A673 (cell line): ENCODE measurements around the gene CD164. TPM values are rescaled to one million over a fixed set of nuclear protein-coding genes. Genes with fewer than 3 reads are reported as not detected.

Source experiments
- BruUV-seq: library from RNA; stranded (reverse); fragments of 400-500 nt; replicated peaks from 2 replicates; lab custom pipeline; 2021; lab: Mats Ljungman, UMichigan
- CTCF ChIA-PET: fragments of 300-600 bp; sonication (Branson Sonifier 250); formaldehyde crosslinking; loops from one replicate; lab custom pipeline; 2022; ENCODE audit warnings: antibody characterized with exemption; lab: Charles Lee
- POLR2A ChIA-PET: fragments of 300-600 bp; sonication (Branson Sonifier 250); formaldehyde crosslinking; loops from one replicate; lab custom pipeline; 2022; ENCODE audit warnings: antibody characterized with exemption; ENCODE audit not compliant: low non-redundant PET; lab: Charles Lee
- DNase-seq: peaks from one replicate; pipeline ENCODE4 v3.0.0-alpha.2; 2015; ENCODE audit warnings: low spot score
- H3K27ac ChIP-seq: fragments of 200-600 bp; sonication (generic); 2 replicates; pipeline ENCODE4 v1.5.1; 2016; ENCODE audit warnings: mixed run types, low read depth, mild to moderate bottlenecking, mixed read lengths, antibody characterized with exemption, low read length; ENCODE audit not compliant: poor library complexity, severe bottlenecking
- H3K27me3 ChIP-seq: fragments of 200-600 bp; sonication (generic); replicated peaks from 2 replicates; pipeline ENCODE4 v1.6.1; 2017; ENCODE audit warnings: mixed run types, low read depth, mild to moderate bottlenecking, mixed read lengths, antibody characterized with exemption, low read length; ENCODE audit not compliant: insufficient read depth, poor library complexity
- H3K36me3 ChIP-seq: fragments of 200-600 bp; sonication (generic); 2 replicates; pipeline ENCODE4 v1.6.1; 2016; ENCODE audit warnings: mixed run types, mild to moderate bottlenecking, mixed read lengths, antibody characterized with exemption, low read length; ENCODE audit not compliant: insufficient read depth, poor library complexity, severe bottlenecking
- H3K4me1 ChIP-seq: fragments of 200-600 bp; sonication (generic); 2 replicates; pipeline ENCODE4 v1.6.1; 2017; ENCODE audit warnings: mixed run types, mild to moderate bottlenecking, mixed read lengths, antibody characterized with exemption, low read length; ENCODE audit not compliant: insufficient read depth, poor library complexity, severe bottlenecking
- H3K4me3 ChIP-seq: fragments of 200-600 bp; sonication (generic); 2 replicates; pipeline ENCODE4 v1.5.1; 2016; ENCODE audit warnings: low read depth, mixed run types, mild to moderate bottlenecking, mixed read lengths, low read length; ENCODE audit not compliant: poor library complexity, severe bottlenecking
- H3K9me3 ChIP-seq: fragments of 200-600 bp; sonication (generic); 2 replicates; pipeline ENCODE4 v1.6.1; 2016; ENCODE audit warnings: mixed run types, low read depth, mild to moderate bottlenecking, mixed read lengths, antibody characterized with exemption, low read length; ENCODE audit not compliant: poor library complexity, severe bottlenecking
- EZH2 ChIP-seq: fragments of 200-600 bp; sonication (generic); IDR thresholded peaks from 2 replicates; pipeline ENCODE4 v1.6.1; 2017; ENCODE audit warnings: borderline replicate concordance, low read depth, mild to moderate bottlenecking, mixed read lengths, antibody characterized with exemption, low read length; ENCODE audit not compliant: poor library complexity, severe bottlenecking
- intact Hi-C: fragments of 100-400 bp; cut with micrococcal nuclease; formaldehyde crosslinking; loops from one replicate; pipeline ENCODE4 v1.10.0; 2022; ENCODE audit not compliant: unreplicated experiment
- total RNA-seq: library from RNA; stranded (reverse); gene quantifications from 2 replicates; pipeline ENCODE4 v1.2.3, GENCODE V29; 2021
- TF ChIP-seq, protein P1 (sequence below): fragments of 300-800, 200-600 bp; sonication (generic); conservative IDR thresholded peaks from 2 replicates; pipeline ENCODE4 v1.5.1; 2017; ENCODE audit warnings: low read depth, mild to moderate bottlenecking, antibody characterized with exemption, low read length, moderate library complexity, mixed read lengths

CD164 gene
- total RNA-seq, 1 experiment from 2014 or later, result 176 TPM

DNA sequence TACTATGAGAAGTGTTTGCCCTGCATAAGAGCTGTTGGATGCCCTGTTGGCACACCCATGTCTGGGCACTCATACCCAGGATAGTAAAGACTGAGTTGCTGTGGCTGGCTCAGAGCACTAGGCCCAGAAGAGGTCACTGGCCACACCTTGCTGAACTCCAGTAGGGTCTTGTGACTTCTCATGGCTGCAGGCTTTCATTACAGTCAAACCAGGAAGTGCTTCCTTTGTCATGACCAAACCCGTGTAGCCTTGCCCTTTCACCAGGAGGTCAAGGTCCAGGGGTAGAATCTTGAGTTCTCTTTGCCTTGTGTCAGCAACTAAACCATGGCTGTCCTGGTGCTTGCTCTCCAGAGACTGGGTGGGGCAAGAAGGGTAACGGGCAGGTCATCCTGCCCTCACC lies 49.5 kb downstream of the CD164 start:
- no peaks in the 10 kb centered on the region for H3K4me1 ChIP-seq
- intact Hi-C loops, result no loop called here
- no peak overlapping the region for H3K4me3 ChIP-seq
- TF ChIP-seq, protein P1, sequence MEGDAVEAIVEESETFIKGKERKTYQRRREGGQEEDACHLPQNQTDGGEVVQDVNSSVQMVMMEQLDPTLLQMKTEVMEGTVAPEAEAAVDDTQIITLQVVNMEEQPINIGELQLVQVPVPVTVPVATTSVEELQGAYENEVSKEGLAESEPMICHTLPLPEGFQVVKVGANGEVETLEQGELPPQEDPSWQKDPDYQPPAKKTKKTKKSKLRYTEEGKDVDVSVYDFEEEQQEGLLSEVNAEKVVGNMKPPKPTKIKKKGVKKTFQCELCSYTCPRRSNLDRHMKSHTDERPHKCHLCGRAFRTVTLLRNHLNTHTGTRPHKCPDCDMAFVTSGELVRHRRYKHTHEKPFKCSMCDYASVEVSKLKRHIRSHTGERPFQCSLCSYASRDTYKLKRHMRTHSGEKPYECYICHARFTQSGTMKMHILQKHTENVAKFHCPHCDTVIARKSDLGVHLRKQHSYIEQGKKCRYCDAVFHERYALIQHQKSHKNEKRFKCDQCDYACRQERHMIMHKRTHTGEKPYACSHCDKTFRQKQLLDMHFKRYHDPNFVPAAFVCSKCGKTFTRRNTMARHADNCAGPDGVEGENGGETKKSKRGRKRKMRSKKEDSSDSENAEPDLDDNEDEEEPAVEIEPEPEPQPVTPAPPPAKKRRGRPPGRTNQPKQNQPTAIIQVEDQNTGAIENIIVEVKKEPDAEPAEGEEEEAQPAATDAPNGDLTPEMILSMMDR, result no peak
- TF ChIP-seq EZH2, result no peak
- no peak overlapping the region for H3K27ac ChIP-seq
- no TSS peak for BruUV-seq
- H3K27me3 ChIP-seq, result no peaks in the 10 kb centered on the region
- DNase-seq, result no peak
- no peaks in the 10 kb centered on the region for H3K36me3 ChIP-seq
- CTCF ChIA-PET, result no interaction called here
- H3K9me3 ChIP-seq, result no peaks in the 10 kb centered on the region
- POLR2A ChIA-PET, result no interaction called here

DNA sequence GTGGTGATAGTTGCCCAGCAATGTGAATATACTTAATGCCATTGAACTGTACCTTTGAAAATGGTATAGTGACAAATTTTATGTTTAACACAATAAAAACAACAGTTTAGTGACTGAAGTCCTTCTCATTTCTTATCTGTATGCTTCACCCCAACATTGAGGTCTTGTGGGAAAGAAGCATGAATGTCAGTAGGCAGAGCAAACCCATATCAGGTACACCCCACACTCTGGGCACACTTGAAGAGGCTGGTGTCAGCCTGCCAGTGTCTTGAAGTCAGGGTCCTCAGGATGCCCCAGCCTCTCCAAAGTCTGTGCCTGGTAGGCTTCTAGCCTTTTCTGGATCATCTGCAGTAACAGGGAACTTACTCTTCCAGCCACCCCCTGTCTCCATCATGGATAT lies 51.2 kb downstream of the CD164 start:
- no peak for DNase-seq
- no peaks in the 10 kb centered on the region for H3K9me3 ChIP-seq
- H3K27me3 ChIP-seq, result no peaks in the 10 kb centered on the region
- CTCF ChIA-PET, result no interaction called here
- no peaks in the 10 kb centered on the region for H3K4me1 ChIP-seq
- no TSS peak for BruUV-seq
- H3K36me3 ChIP-seq, result no peaks in the 10 kb centered on the region
- intact Hi-C loops, result no loop called here
- POLR2A ChIA-PET, result no interaction called here
- H3K4me3 ChIP-seq, result no peak overlapping the region
- no peak overlapping the region for H3K27ac ChIP-seq
- no peak for TF ChIP-seq EZH2
- TF ChIP-seq, protein P1, result no peak

DNA sequence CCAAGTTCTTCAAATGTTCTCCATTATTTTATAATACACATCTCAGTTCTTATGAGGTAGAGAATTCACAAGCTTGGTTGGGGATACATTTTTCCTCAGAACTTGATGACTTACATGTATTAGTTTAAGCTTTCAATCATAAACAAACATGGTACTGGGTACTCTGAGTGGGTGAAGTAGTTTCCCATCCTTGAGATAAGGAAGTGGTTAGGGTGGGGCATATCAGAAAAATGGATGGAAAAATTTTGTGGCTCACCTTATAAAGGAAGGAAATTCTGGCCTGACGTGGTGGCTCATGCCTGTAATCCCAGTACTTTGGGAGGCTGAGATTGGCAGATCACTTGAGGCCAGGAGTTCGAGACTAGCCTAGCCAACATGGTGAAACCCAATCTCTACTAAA lies 52.0 kb downstream of the CD164 start:
- no peak for DNase-seq
- Histone ChIP-seq H3K27ac (no peak overlapping the region), H3K9me3 (no peaks in the 10 kb centered on the region), H3K4me3 (no peak overlapping the region), H3K4me1 (no peaks in the 10 kb centered on the region), H3K27me3 (no peaks in the 10 kb centered on the region), H3K36me3 (no peaks in the 10 kb centered on the region)
- no TSS peak for BruUV-seq
- POLR2A ChIA-PET, result no interaction called here
- intact Hi-C loops, result no loop called here
- CTCF ChIA-PET, result no interaction called here
- TF ChIP-seq, protein P1, result no peak
- TF ChIP-seq EZH2, result no peak
